Esophagus muscularis mucosa (tissue), 4 donors: ENCODE results near the gene SLC25A44. TPM values are rescaled to one million over a fixed set of nuclear protein-coding genes. Genes with fewer than 3 reads are reported as not detected.

Experiments
- DNase-seq: peaks from one replicate; pipeline ENCODE4 v3.0.0-alpha.2; 2017; ENCODE audit errors: extremely low spot score
- H3K27ac ChIP-seq, 4 donors: fragments of 200-600 bp; sonication (generic); replicated peaks in 1 of 4; 1 replicate in 3 of 4; 2 replicates in 1 of 4; pipeline ENCODE4 v1.5.1; 2016 to 2019; ENCODE audit warnings: mild to moderate bottlenecking in 1 of 4
- H3K27me3 ChIP-seq, 4 donors: fragments of 200-600 bp; sonication (generic); one replicate each; pipeline versions ENCODE4 v1.5.1 to v1.6.0; 2016 to 2019
- H3K36me3 ChIP-seq, 4 donors: fragments of 200-600 bp; sonication (generic); one replicate each; pipeline ENCODE4 v1.5.1; 2016 to 2019
- H3K4me1 ChIP-seq, 4 donors: fragments of 200-600 bp; sonication (generic); one replicate each; pipeline ENCODE4 v1.5.1; 2016 to 2019
- H3K4me3 ChIP-seq, 4 donors: fragments of 200-600 bp; sonication (generic); 1 replicate in 2 of 4; 2 replicates in 2 of 4; pipeline ENCODE4 v1.5.1; 2016 to 2019; ENCODE audit warnings: mild to moderate bottlenecking in 4 of 4, moderate library complexity in 1 of 4
- H3K9me3 ChIP-seq, 4 donors: fragments of 200-600 bp; sonication (generic); 1 replicate in 3 of 4; 2 replicates in 1 of 4; pipeline ENCODE4 v1.5.1; 2016 to 2019
- CTCF ChIP-seq, 3 experiments: fragments of 200-600 bp in 2 of 3; fragments of 450-650 bp in 1 of 3; sonication (generic) in 2 of 3; IDR thresholded peaks; one replicate each; pipeline ENCODE4 v1.5.1; 2017 to 2019; ENCODE audit warnings: antibody characterized with exemption in 3 of 3, mild to moderate bottlenecking in 2 of 3, moderate library complexity in 1 of 3
- EP300 ChIP-seq: sonication (generic); formaldehyde crosslinking; IDR thresholded peaks from one replicate; pipeline ENCODE4 v1.6.1; 2017; ENCODE audit warnings: antibody characterized with exemption
- POLR2A ChIP-seq: fragments of 450-650 bp; IDR thresholded peaks from one replicate; pipeline ENCODE4 v1.6.1; 2017; ENCODE audit warnings: antibody characterized with exemption, moderate library complexity, mild to moderate bottlenecking, low read depth
- POLR2AphosphoS5 ChIP-seq, 2 donors: sonication (generic); formaldehyde crosslinking; IDR thresholded peaks; one replicate each; pipeline ENCODE4 v1.6.1; 2017; ENCODE audit warnings: antibody characterized with exemption in 2 of 2
- WGBS: methylation state at CpG from one replicate; pipeline ENCODE4 v1.1.5; 2018; 5-methylcytosine and 5-hydroxymethylcytosine counted together
- intact Hi-C: fragments of 100-400 bp; cut with DNase I; formaldehyde crosslinking; loops from one replicate; pipeline ENCODE4 v1.15.1; 2023
- total RNA-seq, 4 donors: library from RNA; depleted of rRNA; stranded (reverse); fragments of >200 nt; gene quantifications; one replicate each; pipeline versions ENCODE4 v1.1.0 to v1.2.1, GENCODE V29; 2016

SLC25A44 gene
- total RNA-seq, 4 donors from 2014 or later, result 8.3 to 18.2 (median 15.0) TPM

- intact Hi-C loops, result no loop called here
- Histone ChIP-seq H3K27me3 (no peaks in the 10 kb centered on the region), H3K9me3 (no peaks in the 10 kb centered on the region), H3K27ac (no peak overlapping the region), H3K4me1 (peaks cover 7 to 27% (median 23%) of the 10 kb centered on the region in 4 donors), H3K4me3 (no peak overlapping the region), H3K36me3 (peaks cover 12 to 71% (median 52%) of the 10 kb centered on the region in 4 donors)
- DNase-seq, result no peak
- WGBS, result 76% methylated on average over 2 of the region's 2 CpGs
- no peak for TF ChIP-seq POLR2AphosphoS5 (IDR thresholded peaks at IDR 0.05)
Measured at GRCh38 chr1:156226116-156226538, 32.2 kb downstream of the SLC25A44 start.

- Histone ChIP-seq H3K36me3 (peaks cover 12 to 66% (median 45%) of the 10 kb centered on the region in 4 donors), H3K27me3 (no peaks in the 10 kb centered on the region), H3K4me3 (no peak overlapping the region), H3K27ac (no peak overlapping the region), H3K9me3 (no peaks in the 10 kb centered on the region), H3K4me1 (peaks cover 7 to 27% (median 23%) of the 10 kb centered on the region in 4 donors)
- DNase-seq, result no peak
- no peak for TF ChIP-seq POLR2A
- TF ChIP-seq EP300, result no peak
- no peak for TF ChIP-seq POLR2AphosphoS5 (IDR thresholded peaks at IDR 0.05)
- intact Hi-C loops, result no loop called here
- WGBS, result 91% methylated on average over 3 of the region's 4 CpGs
Measured at GRCh38 chr1:156226782-156227181, 32.9 kb downstream of the SLC25A44 start.

- WGBS, result 76% methylated on average over 7 of the region's 7 CpGs
- Histone ChIP-seq H3K27ac (no peak overlapping the region), H3K27me3 (no peaks in the 10 kb centered on the region), H3K9me3 (no peaks in the 10 kb centered on the region), H3K4me3 (no peak overlapping the region), H3K4me1 (peaks cover 7 to 27% (median 23%) of the 10 kb centered on the region in 4 donors), H3K36me3 (peaks cover 9 to 62% (median 32%) of the 10 kb centered on the region in 4 donors)
- intact Hi-C loops, result no loop called here
- TF ChIP-seq POLR2A (no peak), CTCF (IDR thresholded peaks at IDR 0.05) (no peak), POLR2AphosphoS5 (IDR thresholded peaks at IDR 0.05) (no peak), EP300 (no peak)
- DNase-seq, result no peak
Measured at GRCh38 chr1:156228501-156228900, 34.6 kb downstream of the SLC25A44 start.

GRCh38 chr1:156229809-156230472 is 36.0 kb downstream of the SLC25A44 start:
- intact Hi-C loops, result no loop called here
- TF ChIP-seq EP300 (no peak), CTCF (IDR thresholded peaks at IDR 0.05) (no peak), POLR2A (no peak), POLR2AphosphoS5 (IDR thresholded peaks at IDR 0.05) (no peak)
- Histone ChIP-seq H3K27ac (peak overlapping the region in 1 of 4 donors; percentile 55), H3K27me3 (no peaks in the 10 kb centered on the region), H3K4me1 (peaks cover 7 to 25% (median 23%) of the 10 kb centered on the region in 4 donors), H3K4me3 (no peak overlapping the region), H3K36me3 (peaks cover 3 to 63% (median 40%) of the 10 kb centered on the region in 4 donors), H3K9me3 (no peaks in the 10 kb centered on the region)
- no peak for DNase-seq
- WGBS, result 55% methylated on average over 11 of the region's 11 CpGs

GRCh38 chr1:156230473-156230837 is 36.6 kb downstream of the SLC25A44 start:
- Histone ChIP-seq H3K27ac (peak overlapping the region in 1 of 4 donors; percentile 55), H3K27me3 (no peaks in the 10 kb centered on the region), H3K36me3 (peaks cover 3 to 68% (median 42%) of the 10 kb centered on the region in 4 donors), H3K9me3 (no peaks in the 10 kb centered on the region), H3K4me1 (peaks cover 2 to 20% (median 18%) of the 10 kb centered on the region in 4 donors), H3K4me3 (no peak overlapping the region)
- 59% methylated on average over 1 of the region's 1 CpG for whole genome bisulfite sequencing
- TF ChIP-seq POLR2AphosphoS5 (IDR thresholded peaks at IDR 0.05), result no peak
- DNase-seq, result no peak
- intact Hi-C loops, result no loop called here

- TF ChIP-seq POLR2AphosphoS5 (IDR thresholded peaks at IDR 0.05) (no peak), EP300 (no peak), CTCF (IDR thresholded peaks at IDR 0.05) (no peak), POLR2A (no peak)
Measured at GRCh38 chr1:156232201-156232894, 38.4 kb downstream of the SLC25A44 start.

More at GRCh38 chr1:156232201-156232894, 38.4 kb downstream of the SLC25A44 start:
- WGBS, result 97% methylated on average over 12 of the region's 12 CpGs
- Histone ChIP-seq H3K27me3 (no peaks in the 10 kb centered on the region), H3K36me3 (peaks cover 16 to 70% (median 47%) of the 10 kb centered on the region in 4 donors), H3K4me3 (no peak overlapping the region), H3K4me1 (peaks cover 0 to 18% (median 14%) of the 10 kb centered on the region in 4 donors), H3K9me3 (no peaks in the 10 kb centered on the region), H3K27ac (no peak overlapping the region)
- DNase-seq, result no peak
- intact Hi-C loops, result no loop called here
